ENCODE data around the gene TFEC. TPM values are rescaled to one million over a fixed set of nuclear protein-coding genes. Genes with fewer than 3 reads are reported as not detected.
"Not testable (repeated sequence)": the region's sequence is repeated elsewhere in the genome, so short reads cannot be mapped to it uniquely, and the experiment has no call there.

Gene TFEC
- total RNA-seq, 1 experiment from 2014 or later: not detected

- no peak for DNase-seq (ENCODE audit: low read depth)
Observed at GRCh38 chr7:115988401-115988800, 42.2 kb downstream of the TFEC start.

GRCh38 chr7:115987486-115987885, 43.1 kb downstream of the TFEC start:
- DNase-seq (ENCODE audit: low read depth): no peak

GRCh38 chr7:115984105-115984504, 46.5 kb downstream of the TFEC start:
- DNase-seq (ENCODE audit: low read depth): no peak

GRCh38 chr7:115980159-115980558, 50.4 kb downstream of the TFEC start:
- DNase-seq (ENCODE audit: low read depth): no peak

GRCh38 chr7:115976651-115977050, 53.9 kb downstream of the TFEC start:
- no peak for DNase-seq (ENCODE audit: low read depth)

GRCh38 chr7:115975766-115976165, 54.8 kb downstream of the TFEC start:
- DNase-seq (ENCODE audit: low read depth): no peak

- no peak for DNase-seq (ENCODE audit: low read depth)
Observed at GRCh38 chr7:115973406-115973805, 57.2 kb downstream of the TFEC start.

- no peak for DNase-seq (ENCODE audit: low read depth)
Observed at GRCh38 chr7:115971506-115971905, 59.1 kb downstream of the TFEC start.

- DNase-seq (ENCODE audit: low read depth): no peak
Observed at GRCh38 chr7:115968596-115968995, 62.0 kb downstream of the TFEC start.

- no peak for DNase-seq (ENCODE audit: low read depth)
Observed at GRCh38 chr7:115968171-115968570, 62.4 kb downstream of the TFEC start.

- DNase-seq (ENCODE audit: low read depth): no peak
Observed at GRCh38 chr7:115965796-115966475, 64.6 kb downstream of the TFEC start.

- DNase-seq (ENCODE audit: low read depth): no peak
Observed at GRCh38 chr7:115965236-115965635, 65.3 kb downstream of the TFEC start.

GRCh38 chr7:115964799-115965198, 65.8 kb downstream of the TFEC start:
- no peak for DNase-seq (ENCODE audit: low read depth)

- no peak for DNase-seq (ENCODE audit: low read depth)
Observed at GRCh38 chr7:115962340-115962739, 68.2 kb downstream of the TFEC start.

- DNase-seq (ENCODE audit: low read depth): no peak
Observed at GRCh38 chr7:115953592-115954255, 76.8 kb downstream of the TFEC start.

- DNase-seq (ENCODE audit: low read depth): no peak
Observed at GRCh38 chr7:115952832-115953231, 77.7 kb downstream of the TFEC start.

- DNase-seq (ENCODE audit: low read depth): no peak
Observed at GRCh38 chr7:115951547-115951946, 79.0 kb downstream of the TFEC start.

GRCh38 chr7:115941703-115942268, 88.8 kb downstream of the TFEC start:
- DNase-seq (ENCODE audit: low read depth): peak; percentile 43

GRCh38 chr7:115940460-115941060, 90.0 kb downstream of the TFEC start:
- peak; percentile 1 for DNase-seq (ENCODE audit: low read depth)

- DNase-seq (ENCODE audit: low read depth): no peak
Observed at GRCh38 chr7:115937960-115938359, 92.6 kb downstream of the TFEC start.

GRCh38 chr7:115933471-115933870, 97.1 kb downstream of the TFEC start:
- DNase-seq (ENCODE audit: low read depth): no peak

- DNase-seq (ENCODE audit: low read depth): no peak
Observed at GRCh38 chr7:115932880-115933279, 97.7 kb downstream of the TFEC start.

- DNase-seq (ENCODE audit: low read depth): not testable (repeated sequence)
Observed at GRCh38 chr7:115930184-115930583, 100.4 kb downstream of the TFEC start.
